Trophoblast cell (in vitro differentiated cells and primary cell): Measurements from ENCODE around the gene JARID2.

Source experiments
- DNase-seq, 2 donors: peaks; one replicate each; pipeline ENCODE4 v3.0.0-alpha.2; 2016
- H2AFZ ChIP-seq: 2 replicates; pipeline ENCODE4 v1.6.1; 2013; ENCODE audit warnings: low read length, moderate library complexity, mild to moderate bottlenecking; ENCODE audit not compliant: insufficient read depth, poor library complexity
- H2AK5ac ChIP-seq: 2 replicates; pipeline ENCODE4 v1.6.1; 2013; ENCODE audit warnings: mild to moderate bottlenecking, low read length
- H2BK120ac ChIP-seq: 2 replicates; pipeline ENCODE4 v1.6.1; 2013; ENCODE audit warnings: low read length, mild to moderate bottlenecking, moderate library complexity; ENCODE audit not compliant: insufficient read depth, poor library complexity
- H2BK12ac ChIP-seq: 2 replicates; pipeline ENCODE4 v1.6.1; 2013; ENCODE audit warnings: mild to moderate bottlenecking, low read length, moderate library complexity
- H2BK5ac ChIP-seq: 2 replicates; pipeline ENCODE4 v1.6.1; 2013; ENCODE audit warnings: low read length, low read depth, moderate library complexity, mild to moderate bottlenecking; ENCODE audit not compliant: poor library complexity
- H3K14ac ChIP-seq: 2 replicates; pipeline ENCODE4 v1.6.1; 2013; ENCODE audit warnings: mild to moderate bottlenecking, low read length
- H3K18ac ChIP-seq: 2 replicates; pipeline ENCODE4 v1.6.1; 2013; ENCODE audit warnings: mild to moderate bottlenecking, low read length
- H3K23ac ChIP-seq: 2 replicates; pipeline ENCODE4 v1.6.1; 2013; ENCODE audit warnings: low read length
- H3K27ac ChIP-seq: 2 replicates; pipeline ENCODE4 v1.5.1; 2013; ENCODE audit warnings: low read depth, mild to moderate bottlenecking, inconsistent platforms, low read length, moderate library complexity
- H3K27me3 ChIP-seq: 2 replicates; pipeline ENCODE4 v1.6.1; 2013; ENCODE audit warnings: inconsistent platforms, mild to moderate bottlenecking, low read length, moderate library complexity; ENCODE audit not compliant: insufficient read depth
- H3K36me3 ChIP-seq, 2 experiments: 1 replicate in 1 of 2; 2 replicates in 1 of 2; pipeline ENCODE4 v1.6.1; 2013; ENCODE audit warnings: low read length in 2 of 2, mild to moderate bottlenecking in 2 of 2, moderate library complexity in 1 of 2; ENCODE audit not compliant: insufficient read depth in 2 of 2, control insufficient read depth in 1 of 2
- H3K4ac ChIP-seq: 2 replicates; pipeline ENCODE4 v1.6.1; 2013; ENCODE audit warnings: low read depth, mild to moderate bottlenecking, low read length, moderate library complexity
- H3K4me1 ChIP-seq, 2 experiments: 1 replicate in 1 of 2; 2 replicates in 1 of 2; pipeline ENCODE4 v1.6.1; 2013; ENCODE audit warnings: low read length in 2 of 2, mild to moderate bottlenecking in 2 of 2, moderate library complexity in 1 of 2; ENCODE audit not compliant: insufficient read depth in 2 of 2, control insufficient read depth in 1 of 2
- H3K4me2 ChIP-seq: 2 replicates; pipeline ENCODE4 v1.6.1; 2013; ENCODE audit warnings: inconsistent platforms, mild to moderate bottlenecking, low read length, moderate library complexity
- H3K4me3 ChIP-seq: 2 replicates; pipeline ENCODE4 v1.5.1; 2013; ENCODE audit warnings: mild to moderate bottlenecking, low read depth, low read length, inconsistent platforms
- H3K79me1 ChIP-seq: one replicate; pipeline ENCODE4 v1.6.1; 2013; ENCODE audit warnings: low read length
- H3K79me2 ChIP-seq: 2 replicates; pipeline ENCODE4 v1.6.1; 2013; ENCODE audit warnings: low read length, mild to moderate bottlenecking; ENCODE audit not compliant: control insufficient read depth, insufficient read depth, poor library complexity
- H3K9ac ChIP-seq: 2 replicates; pipeline ENCODE4 v1.6.1; 2013; ENCODE audit warnings: mild to moderate bottlenecking, low read length
- H3K9me3 ChIP-seq: 2 replicates; pipeline ENCODE4 v1.6.1; 2013; ENCODE audit warnings: low read depth, mild to moderate bottlenecking, control low read depth, inconsistent platforms, low read length; ENCODE audit not compliant: insufficient read depth
- H4K12ac ChIP-seq: 2 replicates; pipeline ENCODE4 v1.6.1; 2013; ENCODE audit warnings: low read depth, mild to moderate bottlenecking, low read length, moderate library complexity
- H4K8ac ChIP-seq: 2 replicates; pipeline ENCODE4 v1.6.1; 2013; ENCODE audit warnings: low read depth, mild to moderate bottlenecking, low read length, moderate library complexity
- H4K91ac ChIP-seq: one replicate; pipeline ENCODE4 v1.6.1; 2013; ENCODE audit warnings: low read depth, mild to moderate bottlenecking, low read length, moderate library complexity
- WGBS: extraction: QIAGEN DNeasy Blood & Tissue Kit; methylation state at CpG from one replicate; pipeline ENCODE4 v1.1.7; 2013; ENCODE audit warnings: missing lambda C conversion rate; ENCODE audit not compliant: insufficient read length, insufficient coverage; ENCODE audit errors: extremely low coverage; 5-methylcytosine and 5-hydroxymethylcytosine counted together

Gene JARID2

GRCh38 chr6:15227827-15228318, 18.0 kb upstream of the JARID2 start:
- H3K23ac ChIP-seq: no peak overlapping the region
- no peak overlapping the region for H2AK5ac ChIP-seq
- H3K18ac ChIP-seq: no peak overlapping the region
- no peak for DNase-seq
- H2BK12ac ChIP-seq: peak overlapping the region; percentile 35
- H3K4ac ChIP-seq: no peak overlapping the region
- H3K9ac ChIP-seq: no peak overlapping the region
- no peak overlapping the region for H4K91ac ChIP-seq
- no peak overlapping the region for H2BK5ac ChIP-seq
- no peak overlapping the region for H4K12ac ChIP-seq
- H2BK120ac ChIP-seq: peak overlapping the region; percentile 17
- peaks cover 0 to 4% of the 10 kb centered on the region in 2 experiments for H3K4me1 ChIP-seq
- no peaks in the 10 kb centered on the region for H3K79me2 ChIP-seq
- H3K36me3 ChIP-seq: no peaks in the 10 kb centered on the region
- no peaks in the 10 kb centered on the region for H3K27me3 ChIP-seq
- WGBS: no CpG with 5 or more reads among the region's 7 CpGs
- no peaks in the 10 kb centered on the region for H3K9me3 ChIP-seq
- H3K27ac ChIP-seq: no peak overlapping the region
- H3K4me3 ChIP-seq: no peak overlapping the region
- H3K14ac ChIP-seq: no peak overlapping the region
- H2AFZ ChIP-seq: no peak overlapping the region
- H4K8ac ChIP-seq: no peak overlapping the region
- H3K79me1 ChIP-seq: no peaks in the 10 kb centered on the region
- H3K4me2 ChIP-seq: no peak overlapping the region

- Histone ChIP-seq H2BK120ac (no peak overlapping the region), H3K36me3 (no peaks in the 10 kb centered on the region), H4K91ac (no peak overlapping the region), H2BK12ac (no peak overlapping the region), H4K8ac (no peak overlapping the region), H2AFZ (no peak overlapping the region), H3K4me1 (peaks cover 0 to 4% of the 10 kb centered on the region in 2 experiments), H2BK5ac (no peak overlapping the region), H3K4me2 (no peak overlapping the region), H3K27ac (no peak overlapping the region), H3K9ac (no peak overlapping the region), H3K79me2 (no peaks in the 10 kb centered on the region), H3K4me3 (no peak overlapping the region), H3K27me3 (no peaks in the 10 kb centered on the region), H2AK5ac (no peak overlapping the region), H3K23ac (no peak overlapping the region), H3K18ac (no peak overlapping the region), H3K14ac (no peak overlapping the region), H3K4ac (no peak overlapping the region), H3K79me1 (no peaks in the 10 kb centered on the region), H3K9me3 (no peaks in the 10 kb centered on the region), H4K12ac (no peak overlapping the region)
- peak in 1 of 2 donors; percentile 83 for DNase-seq
- no CpG with 5 or more reads among the region's 3 CpGs for WGBS
Observed at GRCh38 chr6:15230827-15231226, 15.0 kb upstream of the JARID2 start.

- no peak for DNase-seq
- Histone ChIP-seq H4K91ac (no peak overlapping the region), H3K4me1 (peaks cover 0 to 4% of the 10 kb centered on the region in 2 experiments), H3K27me3 (no peaks in the 10 kb centered on the region), H3K9ac (no peak overlapping the region), H3K18ac (no peak overlapping the region), H3K79me2 (no peaks in the 10 kb centered on the region), H3K4me3 (no peak overlapping the region), H3K79me1 (no peaks in the 10 kb centered on the region), H4K8ac (no peak overlapping the region), H2BK120ac (no peak overlapping the region), H3K23ac (no peak overlapping the region), H2BK5ac (no peak overlapping the region), H2AFZ (no peak overlapping the region), H2BK12ac (no peak overlapping the region), H2AK5ac (no peak overlapping the region), H3K36me3 (no peaks in the 10 kb centered on the region), H3K27ac (no peak overlapping the region), H4K12ac (no peak overlapping the region), H3K4ac (no peak overlapping the region), H3K14ac (no peak overlapping the region), H3K4me2 (no peak overlapping the region), H3K9me3 (no peaks in the 10 kb centered on the region)
- whole genome bisulfite sequencing: no CpG with 5 or more reads among the region's 7 CpGs
Observed at GRCh38 chr6:15232836-15233510, 12.9 kb upstream of the JARID2 start.

- H3K79me1 ChIP-seq: no peaks in the 10 kb centered on the region
Observed at GRCh38 chr6:15234068-15234758, 11.7 kb upstream of the JARID2 start.

More at GRCh38 chr6:15234068-15234758, 11.7 kb upstream of the JARID2 start:
- no peak overlapping the region for H2BK5ac ChIP-seq
- H2AK5ac ChIP-seq: no peak overlapping the region
- H3K23ac ChIP-seq: no peak overlapping the region
- H3K4me1 ChIP-seq: no peaks in the 10 kb centered on the region
- no peak overlapping the region for H3K4me3 ChIP-seq
- DNase-seq: peak; percentile 42 to 84
- H3K79me2 ChIP-seq: no peaks in the 10 kb centered on the region
- peak overlapping the region; percentile 62 for H4K91ac ChIP-seq
- H3K9me3 ChIP-seq: no peaks in the 10 kb centered on the region
- H3K18ac ChIP-seq: no peak overlapping the region
- H3K36me3 ChIP-seq: no peaks in the 10 kb centered on the region
- no peak overlapping the region for H4K8ac ChIP-seq
- H3K14ac ChIP-seq: no peak overlapping the region
- no peaks in the 10 kb centered on the region for H3K27me3 ChIP-seq
- H2BK120ac ChIP-seq: no peak overlapping the region
- no peak overlapping the region for H2BK12ac ChIP-seq
- WGBS: no CpG with 5 or more reads among the region's 2 CpGs
- no peak overlapping the region for H3K4me2 ChIP-seq
- H2AFZ ChIP-seq: no peak overlapping the region
- H4K12ac ChIP-seq: no peak overlapping the region
- no peak overlapping the region for H3K4ac ChIP-seq
- H3K27ac ChIP-seq: peak overlapping the region; percentile 26
- H3K9ac ChIP-seq: no peak overlapping the region
